ENCODE data around the gene XPR1. TPM values are rescaled to one million over a fixed set of nuclear protein-coding genes. Genes with fewer than 3 reads are reported as not detected.

Gene XPR1
- total RNA-seq, 1 donor from 2014 or later: 62.1 TPM

DNA sequence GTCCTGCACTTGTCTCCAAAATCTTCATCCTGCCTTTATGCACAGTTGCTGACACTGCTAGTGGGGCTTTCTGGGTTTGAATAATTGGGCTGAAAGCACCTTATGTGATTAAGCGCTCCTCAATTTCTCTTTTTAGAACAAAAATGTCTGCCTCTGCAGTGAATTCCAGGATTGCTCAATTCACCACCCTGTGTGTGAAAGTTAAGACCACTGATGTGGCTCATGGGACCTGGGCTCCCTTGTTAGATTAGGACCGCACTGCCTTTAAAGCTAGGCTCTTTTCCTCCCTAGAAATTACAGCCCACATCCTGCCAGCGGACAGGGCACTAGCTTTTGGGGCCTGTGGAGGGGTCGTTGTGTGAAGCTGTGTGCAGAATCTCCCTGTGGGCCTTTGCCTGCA lies 299.7 kb downstream of the XPR1 start:
- Mint-ChIP-seq H3K27ac (ENCODE audit: unreplicated experiment) (peak overlapping the region; percentile 97), H3K36me3 (ENCODE audit: unreplicated experiment) (no peaks in the 10 kb centered on the region), H3K27me3 (ENCODE audit: unreplicated experiment) (peaks cover 32% of the 10 kb centered on the region), H3K9me3 (ENCODE audit: unreplicated experiment) (peaks cover 25% of the 10 kb centered on the region), H3K4me3 (ENCODE audit: unreplicated experiment) (peak overlapping the region; percentile 59), H3K4me1 (ENCODE audit: low read depth, unreplicated experiment) (peaks cover 60% of the 10 kb centered on the region)
- TF ChIP-seq, protein P1, sequence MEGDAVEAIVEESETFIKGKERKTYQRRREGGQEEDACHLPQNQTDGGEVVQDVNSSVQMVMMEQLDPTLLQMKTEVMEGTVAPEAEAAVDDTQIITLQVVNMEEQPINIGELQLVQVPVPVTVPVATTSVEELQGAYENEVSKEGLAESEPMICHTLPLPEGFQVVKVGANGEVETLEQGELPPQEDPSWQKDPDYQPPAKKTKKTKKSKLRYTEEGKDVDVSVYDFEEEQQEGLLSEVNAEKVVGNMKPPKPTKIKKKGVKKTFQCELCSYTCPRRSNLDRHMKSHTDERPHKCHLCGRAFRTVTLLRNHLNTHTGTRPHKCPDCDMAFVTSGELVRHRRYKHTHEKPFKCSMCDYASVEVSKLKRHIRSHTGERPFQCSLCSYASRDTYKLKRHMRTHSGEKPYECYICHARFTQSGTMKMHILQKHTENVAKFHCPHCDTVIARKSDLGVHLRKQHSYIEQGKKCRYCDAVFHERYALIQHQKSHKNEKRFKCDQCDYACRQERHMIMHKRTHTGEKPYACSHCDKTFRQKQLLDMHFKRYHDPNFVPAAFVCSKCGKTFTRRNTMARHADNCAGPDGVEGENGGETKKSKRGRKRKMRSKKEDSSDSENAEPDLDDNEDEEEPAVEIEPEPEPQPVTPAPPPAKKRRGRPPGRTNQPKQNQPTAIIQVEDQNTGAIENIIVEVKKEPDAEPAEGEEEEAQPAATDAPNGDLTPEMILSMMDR (IDR thresholded peaks at IDR 0.05; ENCODE audit: partially characterized antibody, unreplicated experiment): no peak
- no peak for DNase-seq

DNA sequence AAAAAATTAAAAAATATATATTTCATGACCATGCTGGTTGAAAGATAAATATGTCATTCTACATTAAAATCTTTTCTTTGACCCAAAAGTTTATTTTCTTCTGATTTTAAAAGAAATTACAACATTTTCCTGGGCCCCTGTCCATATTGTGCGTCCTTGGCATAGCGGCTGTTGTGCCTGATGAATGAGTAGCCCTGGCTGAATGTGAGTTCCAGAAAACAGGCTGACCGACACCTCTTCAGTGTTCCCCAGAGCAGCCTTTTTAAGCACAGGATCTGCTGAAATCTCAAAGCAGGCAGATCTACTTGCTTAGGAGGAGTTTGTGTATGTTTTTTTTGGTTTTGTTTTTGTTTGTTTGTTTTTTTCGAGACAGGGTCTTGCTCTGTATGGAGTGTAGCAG lies 300.6 kb downstream of the XPR1 start:
- H3K27ac Mint-ChIP-seq (ENCODE audit: unreplicated experiment): peak overlapping the region; percentile 64
- H3K9me3 Mint-ChIP-seq (ENCODE audit: unreplicated experiment): peaks cover 21% of the 10 kb centered on the region
- no peak for DNase-seq
- H3K36me3 Mint-ChIP-seq (ENCODE audit: unreplicated experiment): no peaks in the 10 kb centered on the region
- H3K4me1 Mint-ChIP-seq (ENCODE audit: low read depth, unreplicated experiment): peaks cover 51% of the 10 kb centered on the region
- TF ChIP-seq, protein P1 (IDR thresholded peaks at IDR 0.05; ENCODE audit: partially characterized antibody, unreplicated experiment): no peak
- peaks cover 24% of the 10 kb centered on the region for H3K27me3 Mint-ChIP-seq (ENCODE audit: unreplicated experiment)
- H3K4me3 Mint-ChIP-seq (ENCODE audit: unreplicated experiment): no peak overlapping the region

DNA sequence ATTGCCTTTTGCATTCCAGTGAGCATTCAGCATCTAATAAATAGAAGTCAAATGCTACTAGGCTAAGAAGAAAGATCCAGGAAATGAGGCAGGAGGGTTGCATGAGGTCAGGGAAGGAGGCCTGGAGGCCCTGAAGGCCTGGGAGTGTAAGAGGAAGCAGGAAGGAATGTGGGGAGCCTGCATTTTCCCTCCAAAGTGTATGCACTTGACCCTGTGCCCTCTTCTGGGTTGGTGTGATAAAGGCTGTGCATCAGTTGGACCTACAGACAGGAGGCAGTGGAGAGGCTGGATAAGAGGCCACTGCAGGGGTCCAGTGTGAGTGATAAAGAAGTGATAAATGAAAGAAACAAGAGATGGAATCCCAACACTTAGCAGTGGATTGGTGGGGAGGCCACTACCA lies 301.3 kb downstream of the XPR1 start:
- Mint-ChIP-seq H3K4me3 (ENCODE audit: unreplicated experiment) (peak overlapping the region; percentile 49), H3K4me1 (ENCODE audit: low read depth, unreplicated experiment) (peaks cover 46% of the 10 kb centered on the region), H3K27me3 (ENCODE audit: unreplicated experiment) (peaks cover 20% of the 10 kb centered on the region), H3K9me3 (ENCODE audit: unreplicated experiment) (peaks cover 16% of the 10 kb centered on the region), H3K36me3 (ENCODE audit: unreplicated experiment) (no peaks in the 10 kb centered on the region), H3K27ac (ENCODE audit: unreplicated experiment) (peak overlapping the region; percentile 38)
- no peak for DNase-seq
- TF ChIP-seq, protein P1 (IDR thresholded peaks at IDR 0.05; ENCODE audit: partially characterized antibody, unreplicated experiment): no peak

DNA sequence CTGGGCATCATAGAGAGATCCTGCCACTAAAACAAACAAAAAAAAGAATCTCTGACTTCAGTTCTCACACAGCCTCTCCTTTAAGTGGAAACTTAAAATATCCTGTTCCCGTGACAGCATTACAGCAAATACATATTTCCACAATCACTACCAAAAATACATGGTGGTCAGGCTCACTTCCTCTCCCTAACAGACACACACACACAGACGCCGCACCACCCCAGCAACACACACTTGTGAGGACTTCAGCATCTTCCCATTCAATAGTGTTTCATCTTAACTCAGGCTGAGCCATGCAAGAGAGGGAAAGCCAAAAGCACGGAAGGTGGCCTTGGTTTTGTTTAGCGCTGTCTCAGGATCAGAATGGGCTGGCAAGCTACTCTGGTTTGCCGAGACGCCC lies 302.7 kb downstream of the XPR1 start:
- peaks cover 13% of the 10 kb centered on the region for H3K9me3 Mint-ChIP-seq (ENCODE audit: unreplicated experiment)
- peaks cover 16% of the 10 kb centered on the region for H3K27me3 Mint-ChIP-seq (ENCODE audit: unreplicated experiment)
- TF ChIP-seq, protein P1 (IDR thresholded peaks at IDR 0.05; ENCODE audit: partially characterized antibody, unreplicated experiment): no peak
- peak overlapping the region; percentile 22 for H3K4me3 Mint-ChIP-seq (ENCODE audit: unreplicated experiment)
- H3K4me1 Mint-ChIP-seq (ENCODE audit: low read depth, unreplicated experiment): peaks cover 35% of the 10 kb centered on the region
- no peaks in the 10 kb centered on the region for H3K36me3 Mint-ChIP-seq (ENCODE audit: unreplicated experiment)
- DNase-seq: no peak
- H3K27ac Mint-ChIP-seq (ENCODE audit: unreplicated experiment): no peak overlapping the region

DNA sequence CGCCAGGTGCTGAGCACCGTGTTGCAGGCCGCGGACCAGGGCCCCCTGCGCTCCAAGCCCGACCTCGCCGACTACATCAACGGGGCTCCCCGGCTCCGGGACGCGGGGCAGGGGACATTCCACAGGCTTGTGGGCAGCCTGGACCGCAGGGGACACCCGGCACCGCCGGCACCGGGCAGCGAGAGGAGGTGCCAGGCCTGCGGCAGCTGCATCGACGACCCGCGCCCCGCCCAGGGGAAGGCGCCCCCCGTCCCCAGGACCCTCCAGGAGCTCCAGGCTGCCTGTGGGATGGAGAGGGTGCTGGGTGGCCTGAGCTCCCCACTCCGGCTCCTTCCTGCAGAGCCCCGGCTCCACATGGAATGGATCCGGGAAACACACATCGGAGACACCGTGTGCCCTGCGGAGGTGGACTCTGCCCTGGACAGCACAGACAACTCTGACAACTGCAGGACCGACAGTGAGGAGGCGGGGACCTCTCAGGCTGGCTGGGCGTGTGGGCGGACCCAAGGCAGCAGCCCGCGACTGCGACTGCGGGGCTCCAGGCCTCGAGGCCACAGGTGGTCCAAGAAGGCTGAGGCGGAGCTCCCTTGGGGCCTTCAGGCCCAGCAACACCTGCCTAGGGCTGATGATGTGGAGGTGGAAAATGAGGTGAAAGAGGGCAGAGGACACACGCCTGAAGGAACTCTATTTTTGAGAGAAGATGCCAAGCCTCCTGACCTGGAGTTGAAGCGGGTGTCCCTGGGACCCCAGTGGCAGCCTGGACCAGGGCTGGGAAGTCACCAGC lies 303.7 kb downstream of the XPR1 start:
- Mint-ChIP-seq H3K4me1 (ENCODE audit: low read depth, unreplicated experiment) (peaks cover 35% of the 10 kb centered on the region), H3K9me3 (ENCODE audit: unreplicated experiment) (peaks cover 10% of the 10 kb centered on the region), H3K36me3 (ENCODE audit: unreplicated experiment) (no peaks in the 10 kb centered on the region), H3K27ac (ENCODE audit: unreplicated experiment) (no peak overlapping the region), H3K4me3 (ENCODE audit: unreplicated experiment) (no peak overlapping the region), H3K27me3 (ENCODE audit: unreplicated experiment) (peaks cover 14% of the 10 kb centered on the region)
- TF ChIP-seq, protein P1 (IDR thresholded peaks at IDR 0.05; ENCODE audit: partially characterized antibody, unreplicated experiment): no peak
- DNase-seq: no peak
